NCI-H774 (cell line): Measurements from ENCODE around the gene TMEM14B.
"Not testable (repeated sequence)": the region's sequence is repeated elsewhere in the genome, so short reads cannot be mapped to it uniquely, and the experiment has no call there.

Experiments
- DNase-seq: peaks from one replicate; lab custom pipeline; 2025; lab: John Stamatoyannopoulos, UW

TMEM14B gene

DNA sequence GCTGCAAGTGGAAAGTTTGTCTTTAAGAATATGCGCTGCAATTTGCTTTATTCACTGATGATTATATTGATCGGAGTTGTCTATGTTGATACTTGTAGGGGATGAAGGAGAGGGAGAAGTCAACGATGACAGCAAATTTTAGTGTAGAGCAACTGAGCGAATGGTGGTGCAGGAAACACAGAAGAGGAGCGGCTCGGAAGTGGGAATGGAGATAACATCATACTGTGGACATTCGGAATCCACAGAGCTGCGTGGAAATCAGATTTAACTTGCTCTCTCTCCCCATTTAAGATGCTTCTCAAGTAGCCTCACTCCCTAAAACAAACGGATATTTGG, 722 bp upstream of the TMEM14B start:
- no peak for DNase-seq

DNA sequence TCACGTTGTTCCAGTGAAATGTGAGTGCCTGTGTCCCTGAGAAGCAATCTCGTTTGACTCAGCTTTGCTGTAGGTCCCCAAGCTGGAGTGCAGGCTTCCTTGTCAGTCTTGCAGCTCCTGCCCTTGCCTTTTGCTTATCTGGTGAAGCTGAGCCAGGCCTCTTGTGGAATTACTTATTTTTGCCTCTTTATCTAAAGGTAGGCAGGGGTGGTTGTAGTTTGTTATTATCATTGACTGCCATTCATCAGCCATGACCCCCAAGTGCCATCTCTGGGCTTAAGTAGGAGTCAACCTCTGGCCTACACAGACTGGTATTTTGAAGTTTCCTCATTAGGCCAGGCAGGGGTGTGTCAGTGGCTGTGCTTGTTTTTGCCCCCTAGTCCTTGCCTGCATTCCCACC, 2.1 kb downstream of the TMEM14B start:
- DNase-seq, result no peak

DNA sequence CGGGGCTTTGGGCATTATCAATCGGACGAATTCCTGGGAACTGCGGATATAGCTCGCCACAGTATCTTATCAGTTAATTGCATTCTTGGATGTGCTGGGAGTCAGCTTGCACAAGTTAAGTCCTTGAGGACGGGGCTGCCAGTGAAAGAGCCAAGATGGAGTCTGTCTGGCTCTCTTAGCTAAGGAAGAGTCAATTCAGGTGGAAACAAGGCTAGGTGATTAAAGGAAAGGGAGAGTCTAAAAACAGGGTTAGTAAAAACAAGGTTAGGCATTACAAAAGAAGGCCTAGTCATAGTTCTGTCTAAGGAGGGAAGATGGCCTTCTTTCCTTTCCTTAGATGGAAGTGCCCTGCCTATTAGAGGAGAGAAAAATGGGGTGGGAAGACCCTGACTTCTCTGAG, 3.0 kb downstream of the TMEM14B start:
- DNase-seq, result not testable (repeated sequence)

GRCh38 chr6:10751757-10752156, 4.2 kb downstream of the TMEM14B start:
- not testable (repeated sequence) for DNase-seq

- DNase-seq, result no peak
Measured at GRCh38 chr6:10756085-10756484, 8.5 kb downstream of the TMEM14B start.

- no peak for DNase-seq
Measured at GRCh38 chr6:10759312-10759839, 11.8 kb downstream of the TMEM14B start.

GRCh38 chr6:10759884-10760329, 12.3 kb downstream of the TMEM14B start:
- no peak for DNase-seq

- DNase-seq, result no peak
Measured at GRCh38 chr6:10763006-10763405, 15.4 kb downstream of the TMEM14B start.

DNA sequence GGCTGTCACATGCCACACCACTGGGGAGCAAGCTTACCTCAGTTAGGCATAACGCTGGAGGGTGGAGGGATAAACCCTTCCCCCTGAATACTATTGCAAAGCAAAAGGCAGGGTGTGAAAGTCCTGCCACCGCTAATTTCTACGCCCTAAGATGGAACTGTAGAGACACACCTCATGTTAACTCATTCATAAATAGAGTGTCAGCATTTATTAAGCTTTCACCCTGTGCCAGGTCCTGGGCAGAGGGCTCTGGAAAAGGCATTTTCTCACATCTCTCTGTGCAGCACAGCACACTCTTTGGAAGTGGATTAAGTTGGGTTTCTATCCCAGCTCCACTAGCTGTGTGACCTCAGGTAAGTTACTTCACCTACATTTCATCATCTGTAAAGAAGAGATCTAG, 21.8 kb downstream of the TMEM14B start:
- DNase-seq, result no peak

GRCh38 chr6:10771371-10771894, 23.8 kb downstream of the TMEM14B start:
- DNase-seq, result no peak

DNA sequence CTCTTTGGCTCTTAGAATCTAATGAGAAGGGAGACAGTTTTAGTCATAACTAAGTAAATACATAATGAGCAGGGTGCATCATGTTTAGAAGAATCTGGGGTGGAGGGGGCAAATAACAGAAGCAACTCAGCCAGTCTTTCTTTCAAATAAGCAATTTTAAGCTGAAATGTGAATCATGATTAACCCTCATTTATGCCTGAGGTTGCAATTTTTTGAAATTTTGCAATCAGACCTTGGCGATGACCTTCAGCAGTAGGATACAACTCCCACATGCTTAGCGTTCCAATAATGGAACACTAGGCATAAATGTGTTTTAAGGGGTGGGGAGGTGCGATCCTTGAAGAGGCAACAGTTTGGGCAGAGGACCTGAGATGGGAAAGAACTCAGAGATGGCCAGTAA, 30.6 kb downstream of the TMEM14B start:
- DNase-seq, result no peak

DNA sequence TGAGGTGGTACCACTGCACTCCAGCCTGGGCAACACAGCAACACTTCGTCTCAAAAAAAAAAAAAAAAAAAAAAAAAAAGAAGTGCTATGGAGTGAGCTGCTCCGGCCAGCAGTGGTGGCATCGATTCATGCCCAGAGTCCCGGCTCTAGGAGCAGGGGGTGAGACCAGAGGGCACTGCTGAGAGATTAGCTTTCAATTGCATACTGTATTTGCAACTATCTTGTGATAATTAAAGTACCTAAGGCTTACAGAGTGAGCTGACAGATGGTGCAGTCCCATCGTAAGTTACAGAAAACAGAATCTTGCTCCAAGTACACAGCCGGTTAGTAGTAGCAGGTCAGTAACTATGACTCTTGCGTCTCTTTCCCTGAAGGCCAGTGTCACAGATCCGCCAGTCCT, 31.5 kb downstream of the TMEM14B start:
- DNase-seq, result no peak

GRCh38 chr6:10791673-10792072, 44.1 kb downstream of the TMEM14B start:
- no peak for DNase-seq

- no peak for DNase-seq
Measured at GRCh38 chr6:10792101-10792500, 44.5 kb downstream of the TMEM14B start.

DNA sequence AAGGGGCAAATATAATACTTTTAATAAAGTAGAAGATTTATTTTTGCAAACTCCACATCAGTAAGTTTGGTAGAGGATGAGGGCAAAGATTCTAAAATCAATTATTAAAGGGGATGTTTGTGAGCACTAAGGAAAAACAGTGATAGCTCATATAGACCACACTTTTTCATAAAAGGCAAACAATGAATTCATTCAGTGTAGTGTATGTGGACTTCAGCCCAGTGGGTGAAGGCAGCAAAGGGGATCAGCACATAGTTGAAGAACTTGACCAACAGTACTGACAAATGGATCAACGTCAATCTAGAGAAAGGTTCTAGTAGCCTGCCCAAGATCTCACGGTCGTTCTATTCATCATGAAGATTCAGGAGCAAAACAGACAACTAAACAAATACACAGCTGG, 45.4 kb downstream of the TMEM14B start:
- DNase-seq, result no peak

DNA sequence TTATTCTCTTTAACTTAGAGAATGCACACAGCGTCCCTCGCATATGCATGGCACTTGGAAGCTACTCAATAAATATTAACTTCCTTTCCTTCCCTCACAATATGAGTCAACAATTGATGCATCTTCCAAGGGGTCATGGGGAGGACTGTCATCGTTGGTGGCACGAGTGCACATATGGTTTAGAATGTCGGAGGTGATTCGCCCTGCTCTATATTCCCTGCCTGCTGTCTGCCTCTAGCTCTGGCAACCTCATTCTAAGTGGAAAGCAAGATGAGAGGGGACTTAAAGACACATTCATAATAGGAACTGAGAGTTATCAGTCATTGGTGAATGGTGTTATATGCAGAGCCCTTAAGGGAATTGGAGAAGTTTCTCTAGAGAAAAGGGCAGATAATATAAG, 46.1 kb downstream of the TMEM14B start:
- no peak for DNase-seq

GRCh38 chr6:10794239-10794638, 46.6 kb downstream of the TMEM14B start:
- no peak for DNase-seq

DNA sequence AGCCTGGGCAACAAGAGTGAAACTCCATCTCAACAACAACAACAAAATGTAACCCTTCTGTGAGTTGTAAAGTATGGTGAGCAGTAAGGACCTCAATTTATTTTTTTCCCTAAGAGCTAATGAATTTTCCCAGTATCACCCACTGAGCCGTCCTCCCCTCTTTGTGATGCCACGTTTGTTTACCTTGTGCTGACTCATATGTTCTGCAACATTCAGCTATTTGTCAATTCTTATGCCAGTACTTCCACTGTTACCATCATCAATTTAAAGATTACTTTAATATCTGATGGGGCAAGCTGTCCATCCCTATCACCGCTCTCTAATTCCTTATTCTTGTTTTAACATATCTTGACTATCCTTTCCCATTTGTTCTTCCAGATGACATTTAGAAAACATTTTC, 53.2 kb downstream of the TMEM14B start:
- no peak for DNase-seq

- DNase-seq, result peak; percentile 14
Measured at GRCh38 chr6:10801224-10801848, 53.7 kb downstream of the TMEM14B start.
